HG02840 (cell line): ENCODE measurements around the gene SRGAP3.

ENCODE experiments used
- ATAC-seq: cut with Tn5 transposase; IDR thresholded peaks from one replicate; pipeline ENCODE4 v1.9.1; 2021; ENCODE audit warnings: mild to moderate bottlenecking, moderate library complexity, moderate number of reproducible peaks; ENCODE audit not compliant: unreplicated experiment, low FRiP score

SRGAP3 gene

DNA sequence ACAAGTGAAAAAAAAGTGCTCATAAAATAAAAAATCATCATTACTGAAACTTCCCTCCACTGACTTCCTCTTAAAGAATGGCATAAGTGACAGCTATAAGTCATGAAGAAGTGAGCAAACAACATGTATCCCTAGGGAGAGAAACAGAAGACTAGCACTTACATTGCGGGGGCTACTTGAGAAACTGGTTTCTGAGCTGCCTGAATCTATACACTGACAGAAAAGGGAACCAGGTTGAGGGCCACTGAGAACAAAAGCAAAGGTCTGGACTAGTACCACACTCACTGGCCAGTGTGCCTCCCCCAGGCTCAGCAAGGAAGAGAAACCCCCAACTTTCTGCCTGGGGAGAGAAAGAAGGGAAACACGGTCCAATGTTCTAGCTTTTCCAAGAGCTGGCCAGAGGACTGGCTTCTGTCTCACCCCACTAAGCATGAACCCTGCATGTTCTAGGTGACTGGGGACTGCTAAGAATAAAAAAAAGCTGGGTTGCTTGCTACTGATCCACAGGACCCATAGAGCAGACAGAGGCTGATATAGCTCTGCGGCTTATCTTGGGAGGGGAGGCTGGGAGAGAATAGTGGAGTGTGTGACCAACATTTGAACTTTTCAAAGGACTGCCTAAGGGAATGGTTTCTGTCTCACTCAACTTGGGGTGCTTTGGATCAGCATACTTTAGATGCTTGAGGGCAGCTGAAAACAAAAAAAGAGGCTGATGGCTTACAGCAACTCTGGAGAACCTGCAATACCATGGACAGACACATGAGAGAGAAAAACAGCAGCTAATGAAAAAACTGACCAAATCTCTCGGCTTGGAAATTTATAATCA lies 294.3 kb downstream of the SRGAP3 start:
- peak; percentile 81 for ATAC-seq

DNA sequence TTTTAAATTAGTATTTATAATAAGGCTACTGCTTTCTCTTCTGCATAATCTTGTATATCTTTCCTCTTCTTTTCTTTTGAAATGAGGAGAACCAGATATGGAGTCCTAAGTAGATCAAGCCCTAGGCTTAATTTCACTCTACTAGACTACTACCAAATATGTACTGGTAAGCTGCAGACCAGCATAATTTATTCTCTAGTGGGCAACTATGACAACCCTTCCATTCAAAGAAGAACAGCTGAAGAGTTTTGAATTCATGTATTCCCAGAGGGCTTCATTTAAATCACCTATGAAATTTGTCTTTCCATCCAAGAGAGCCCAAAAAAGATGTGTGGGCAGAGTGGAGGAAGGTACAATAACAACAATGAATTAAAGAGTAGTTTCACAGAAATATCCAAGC lies 296.1 kb downstream of the SRGAP3 start:
- ATAC-seq = no peak

DNA sequence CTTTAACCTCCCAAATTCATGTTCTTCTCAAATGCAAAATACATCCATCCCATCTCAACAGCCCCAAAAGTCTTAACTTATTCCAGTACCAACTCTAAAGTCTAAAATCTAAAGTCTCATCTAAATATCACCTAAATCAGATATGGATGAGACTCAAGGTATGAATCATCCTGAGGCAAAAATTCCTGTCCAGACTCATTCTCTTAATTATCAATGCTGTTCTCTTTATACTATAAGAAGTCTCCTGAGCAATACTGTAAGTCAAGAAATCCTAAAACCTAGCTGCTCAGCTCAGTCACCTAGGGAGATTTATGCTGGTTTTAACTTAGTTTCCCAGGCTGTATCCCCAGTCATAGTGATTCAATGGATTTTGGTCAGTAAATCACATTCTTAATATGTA lies 297.3 kb downstream of the SRGAP3 start:
- no peak for ATAC-seq

DNA sequence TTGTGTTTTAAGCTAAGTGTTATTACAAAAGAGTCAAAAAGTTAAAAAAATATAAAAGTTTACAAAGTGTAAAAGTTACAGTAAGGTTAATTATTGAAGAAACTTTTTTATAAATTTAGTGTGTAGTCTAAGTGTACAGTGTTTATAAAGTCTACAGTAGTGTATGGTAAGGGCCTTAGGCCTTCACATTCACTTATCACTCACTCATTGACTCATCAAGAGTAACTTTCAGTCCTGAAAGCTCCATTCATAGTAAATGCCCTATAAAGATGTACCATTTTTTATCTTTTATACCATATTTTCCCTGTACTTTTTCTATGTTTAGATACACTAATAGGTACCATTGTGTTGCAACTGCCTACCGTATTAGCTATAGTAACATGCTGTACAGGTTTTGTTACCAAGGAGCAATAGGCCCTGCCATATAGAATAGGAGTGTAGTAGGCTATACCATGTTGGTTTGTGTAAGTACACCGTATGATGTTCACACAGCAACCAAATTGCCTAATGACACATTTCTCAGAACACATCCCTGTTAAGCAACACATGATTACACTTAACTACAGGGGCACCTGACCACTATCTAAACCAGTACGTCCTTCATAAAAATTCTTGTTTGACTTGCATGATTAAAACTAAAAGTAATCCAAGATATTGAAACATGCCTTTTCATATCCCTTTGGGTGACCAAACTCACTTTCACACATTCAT lies 303.4 kb downstream of the SRGAP3 start:
- ATAC-seq = no peak

DNA sequence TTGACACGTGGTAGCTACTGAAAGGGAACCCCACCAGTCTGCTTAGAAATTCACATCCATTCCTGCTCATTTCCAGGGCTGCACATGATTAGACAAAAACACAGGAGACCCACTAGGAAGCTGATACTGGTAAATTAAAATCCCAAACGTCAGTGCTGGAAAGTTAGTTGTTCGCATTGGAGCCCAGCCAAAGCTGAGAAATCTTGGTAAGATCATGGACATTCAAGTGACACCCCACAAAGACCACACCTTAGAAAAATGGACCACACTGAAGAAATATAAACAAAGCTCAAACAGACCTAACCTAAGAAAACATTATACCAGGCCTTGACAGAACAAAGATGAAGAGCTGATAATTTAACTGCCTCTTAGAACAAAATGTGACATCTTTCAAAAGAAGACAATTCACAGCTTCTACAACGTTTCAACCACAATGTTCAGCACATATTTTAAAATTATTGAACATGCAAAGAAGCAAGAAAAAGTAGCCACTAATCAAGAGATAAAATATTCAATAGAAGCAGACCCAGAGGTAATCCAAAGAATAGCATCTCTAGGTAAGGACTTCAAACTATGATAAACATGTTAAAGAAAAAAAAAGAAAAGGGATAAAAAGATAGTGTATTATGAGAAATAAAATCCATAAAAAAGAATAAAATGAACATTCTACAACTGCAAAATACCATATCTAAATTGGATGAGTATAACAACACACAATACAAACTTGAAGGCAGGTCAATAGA lies 306.5 kb downstream of the SRGAP3 start:
- no peak for ATAC-seq

DNA sequence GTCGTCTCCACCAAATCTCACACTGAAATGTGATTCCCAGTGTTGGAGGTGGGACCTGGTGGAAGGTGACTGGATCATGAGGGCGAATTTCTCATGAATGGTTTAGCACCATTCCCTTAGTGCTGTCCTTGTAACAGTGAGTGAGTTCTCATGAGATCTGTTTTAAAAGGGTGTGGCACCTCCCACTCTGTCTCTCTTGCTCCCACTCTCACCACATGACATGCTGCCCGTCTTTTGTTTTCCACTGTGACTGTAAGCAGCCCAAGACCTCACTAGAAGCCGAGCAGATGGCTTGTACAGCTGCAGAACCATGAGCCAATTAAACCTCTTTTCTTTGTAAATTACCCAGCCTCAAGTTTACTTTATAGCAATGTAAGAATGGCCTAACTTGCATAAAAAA lies 307.3 kb downstream of the SRGAP3 start:
- no peak for ATAC-seq

DNA sequence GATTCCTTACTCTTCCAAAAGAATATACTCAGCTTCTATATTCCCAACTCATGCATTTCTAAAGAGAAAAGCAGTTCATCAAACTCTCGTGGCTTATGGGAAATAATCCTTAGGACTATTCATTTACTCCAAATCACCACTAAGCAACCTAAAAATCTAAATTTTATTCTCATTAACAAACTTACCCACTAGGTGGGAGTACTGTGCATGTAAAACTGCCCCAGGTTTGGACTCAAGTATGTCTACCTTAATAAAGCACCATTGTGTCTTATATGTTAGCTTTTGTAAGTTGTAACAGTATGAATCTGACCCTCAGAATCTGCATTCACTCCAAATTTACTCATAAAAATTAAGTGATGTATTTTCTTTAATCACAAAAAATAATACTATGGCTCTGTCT lies 311.4 kb downstream of the SRGAP3 start:
- no peak for ATAC-seq

DNA sequence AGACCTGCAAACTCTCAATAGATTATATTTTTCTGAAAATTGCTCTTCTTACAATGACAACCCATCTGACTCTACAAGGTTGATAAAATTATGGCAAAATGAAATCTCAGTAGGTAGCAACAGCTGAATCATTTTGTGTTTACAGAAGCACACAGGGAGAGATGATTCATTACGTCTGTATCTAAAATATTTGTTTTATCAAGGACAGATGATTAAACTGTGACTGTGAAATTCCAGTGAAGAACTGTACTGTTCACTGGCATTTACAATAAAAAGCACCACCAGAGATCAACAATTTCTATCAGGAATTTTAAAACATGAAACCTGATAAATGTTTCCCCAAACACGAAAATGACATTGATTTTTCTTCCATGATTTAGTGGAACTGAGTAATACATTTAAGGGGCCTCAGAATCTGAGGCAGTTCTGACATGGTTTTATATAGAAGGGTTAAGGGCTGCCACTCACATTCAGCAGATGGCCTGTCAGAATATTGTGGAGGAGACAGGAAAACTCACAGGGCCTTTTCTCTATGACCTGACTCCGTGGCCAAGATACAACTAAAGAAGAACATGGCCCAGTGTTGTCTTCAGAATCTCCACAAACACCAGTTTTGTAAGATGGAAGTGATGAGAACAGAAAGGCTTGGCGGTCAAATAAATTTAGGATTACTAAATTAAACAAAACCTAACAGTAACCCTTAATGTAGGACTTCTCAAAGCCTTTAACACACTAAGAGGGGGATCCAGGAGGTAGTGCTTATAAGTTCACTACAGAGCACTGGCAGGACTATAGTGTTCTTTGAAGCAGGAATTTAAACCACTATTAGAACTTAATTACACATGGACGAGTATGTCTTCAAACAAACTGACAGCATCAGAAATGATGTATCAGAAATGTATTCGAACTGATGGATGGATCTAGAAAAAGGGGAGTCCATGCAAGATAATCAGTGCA lies 312.1 kb downstream of the SRGAP3 start:
- no peak for ATAC-seq

DNA sequence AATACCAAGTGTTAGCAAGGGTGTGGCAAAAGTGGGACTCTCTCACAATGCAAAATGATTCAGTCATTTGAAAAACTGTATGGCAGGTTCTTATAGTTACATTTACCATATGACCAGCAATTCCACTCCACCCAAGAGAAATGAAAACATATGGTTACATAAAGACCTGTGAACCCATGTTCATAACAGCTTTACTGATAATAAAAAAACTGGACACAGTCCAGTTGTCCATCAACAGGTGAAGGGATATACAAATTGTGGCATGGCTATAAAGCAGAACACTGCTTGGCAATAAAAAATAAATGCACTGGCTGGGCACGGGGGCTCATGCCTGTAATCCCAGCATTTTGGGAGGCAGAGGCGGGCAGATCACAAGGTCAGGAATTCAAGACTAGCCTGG lies 316.9 kb downstream of the SRGAP3 start:
- no peak for ATAC-seq

DNA sequence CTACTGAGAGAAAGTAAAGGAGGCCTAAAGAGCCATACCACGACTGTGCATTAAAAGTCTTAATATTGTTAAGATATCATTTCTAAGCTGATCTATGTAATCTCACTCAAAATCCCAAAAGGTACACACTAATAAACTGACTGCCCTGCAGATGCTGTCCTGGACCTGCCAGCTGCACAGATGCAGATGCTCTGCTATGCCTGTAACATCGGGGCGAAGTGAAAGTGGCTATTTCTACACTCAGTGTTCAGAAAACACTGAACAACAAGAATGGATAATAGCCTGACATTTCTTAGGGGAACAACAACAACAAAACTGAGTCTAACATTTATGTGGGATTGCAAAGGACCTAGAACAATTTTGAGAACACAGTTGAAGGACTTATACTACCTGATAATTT lies 318.1 kb downstream of the SRGAP3 start:
- ATAC-seq = no peak
